Stimulated activated CD4-positive, alpha-beta T cell treated with anti-CD3 and anti-CD28 coated beads, TNF-alpha, amount 100 ng/mL, for 48 hours (primary cell): ENCODE results near the gene PRDX5.

Source experiments
- DNase-seq, 3 donors: peaks; one replicate each; pipeline ENCODE4 v3.0.0-alpha.2; 2020; ENCODE audit warnings: low read depth in 3 of 3

Gene PRDX5

DNA sequence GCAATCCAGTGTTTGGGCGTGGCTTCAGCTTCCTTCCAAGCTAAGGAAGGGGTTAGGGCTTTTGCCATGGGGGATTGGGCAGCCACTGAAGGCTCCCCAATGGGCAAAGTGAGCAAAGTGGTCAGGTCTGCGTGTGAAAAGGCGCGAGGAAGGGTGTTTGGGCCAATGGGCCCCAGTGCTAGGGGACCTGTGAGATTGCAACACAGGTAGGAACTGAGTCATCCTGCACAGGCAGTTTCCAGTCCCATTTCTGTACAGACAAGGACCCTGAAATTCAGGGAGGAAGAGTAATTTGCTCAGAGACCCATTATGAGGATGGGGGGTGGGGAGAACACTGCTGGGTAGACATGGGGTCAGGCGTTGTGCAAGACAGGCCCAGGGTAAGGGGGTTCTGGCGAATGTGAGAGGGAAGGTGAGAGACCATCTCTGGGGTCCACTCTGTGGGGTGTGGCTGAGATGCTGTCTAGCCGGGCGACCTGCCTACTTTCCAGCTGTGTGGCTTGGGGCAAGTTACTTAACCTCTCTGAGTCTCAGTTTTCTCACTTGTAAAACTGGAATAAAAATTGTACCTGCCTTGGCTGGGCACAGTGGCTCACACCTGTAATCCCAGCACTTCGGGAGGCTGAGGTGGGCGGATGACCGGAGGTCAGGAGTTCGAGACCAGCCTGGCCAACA is 29.4 kb downstream of the PRDX5 start:
- DNase-seq = no peak

DNA sequence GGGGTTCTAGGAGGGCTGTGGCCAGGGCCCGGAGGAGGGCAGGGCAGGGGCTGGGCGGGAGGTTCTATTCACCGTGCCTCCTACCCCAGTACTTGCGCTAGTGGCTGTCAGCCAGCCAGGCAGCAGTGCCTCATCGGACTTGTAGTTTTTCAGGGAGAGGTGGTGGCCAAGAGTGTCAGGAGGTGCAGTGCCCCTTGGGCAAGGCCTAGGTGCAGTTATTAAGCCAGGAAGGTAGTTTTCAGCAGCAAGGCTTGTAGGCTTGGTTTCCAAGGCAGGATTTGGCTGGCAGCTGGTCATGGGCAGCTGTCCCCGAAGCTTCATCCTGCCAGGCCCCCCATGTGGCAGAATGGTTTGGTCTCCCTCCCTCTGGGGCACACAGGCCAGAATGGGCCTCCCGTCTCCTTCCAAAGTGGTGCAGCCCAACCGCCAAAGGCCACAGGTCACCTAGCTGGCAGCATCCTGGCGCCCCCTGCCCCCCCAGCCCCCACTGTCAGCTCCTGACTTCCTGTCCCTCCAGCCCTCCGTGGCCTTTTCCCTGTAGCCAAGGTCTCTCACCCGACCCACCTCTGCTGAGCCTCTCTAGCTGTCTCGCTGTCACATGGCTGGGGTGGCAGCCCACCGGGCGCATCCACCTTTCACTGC is 30.6 kb downstream of the PRDX5 start:
- DNase-seq = no peak

DNA sequence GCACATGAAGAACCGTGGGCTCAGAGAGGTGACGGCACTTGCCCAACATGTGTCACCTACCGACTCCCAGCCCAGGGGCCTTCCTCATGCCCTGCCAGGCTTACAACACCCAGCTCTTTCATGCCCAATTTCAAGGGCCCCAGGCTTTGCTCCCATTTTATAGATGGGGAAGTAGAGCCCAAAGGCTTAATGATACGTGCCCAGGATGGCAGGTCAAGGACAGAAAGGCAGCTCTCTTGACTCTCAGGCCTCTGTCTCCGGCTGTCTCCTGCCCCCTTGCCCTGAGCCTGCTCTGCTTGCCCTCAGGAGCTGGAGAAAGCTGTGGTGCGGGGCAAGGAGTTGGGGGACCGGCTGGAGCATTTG is 31.1 kb downstream of the PRDX5 start:
- DNase-seq = no peak

DNA sequence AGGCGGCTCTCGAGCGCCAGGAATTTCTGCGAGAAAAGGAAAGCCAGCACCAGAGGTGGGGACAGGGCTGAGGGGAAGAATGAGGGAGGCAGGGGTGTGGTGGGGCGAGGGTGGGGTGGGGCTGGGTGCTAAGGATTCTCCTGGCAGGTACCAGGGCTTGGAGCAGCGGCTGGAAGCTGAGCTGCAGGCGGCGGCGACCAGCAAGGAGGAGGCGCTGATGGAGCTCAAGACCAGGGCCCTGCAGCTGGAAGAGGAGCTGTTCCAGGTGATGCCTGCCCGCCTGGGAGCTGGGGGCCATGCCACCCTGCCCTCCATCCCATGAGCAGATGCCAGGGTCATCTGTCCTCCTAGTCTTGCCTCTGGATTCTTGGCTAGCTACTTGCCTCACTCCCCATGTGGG is 31.5 kb downstream of the PRDX5 start:
- DNase-seq = no peak

DNA sequence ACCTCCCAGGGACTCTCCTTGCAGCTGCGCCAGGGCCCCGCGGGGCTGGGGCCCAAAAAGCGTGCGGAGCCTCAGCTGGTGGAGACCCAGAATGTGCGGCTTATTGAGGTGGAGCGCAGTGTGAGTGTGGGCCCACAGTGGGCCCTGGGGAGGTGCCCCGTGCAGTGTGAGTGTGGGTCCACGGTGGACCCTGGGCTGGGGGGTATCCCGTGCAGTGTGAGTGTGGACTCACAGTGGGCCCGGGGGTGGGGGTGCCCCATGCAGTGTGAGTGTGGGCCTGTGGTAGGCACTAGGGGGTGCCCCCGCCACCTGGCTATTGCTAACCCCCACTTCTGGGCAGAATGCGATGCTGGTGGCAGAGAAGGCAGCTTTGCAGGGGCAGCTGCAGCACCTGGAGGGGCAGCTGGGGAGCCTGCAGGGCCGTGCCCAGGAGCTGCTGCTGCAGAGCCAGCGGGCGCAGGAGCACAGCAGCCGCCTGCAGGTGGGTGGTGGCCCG is 33.3 kb downstream of the PRDX5 start:
- no peak for DNase-seq

DNA sequence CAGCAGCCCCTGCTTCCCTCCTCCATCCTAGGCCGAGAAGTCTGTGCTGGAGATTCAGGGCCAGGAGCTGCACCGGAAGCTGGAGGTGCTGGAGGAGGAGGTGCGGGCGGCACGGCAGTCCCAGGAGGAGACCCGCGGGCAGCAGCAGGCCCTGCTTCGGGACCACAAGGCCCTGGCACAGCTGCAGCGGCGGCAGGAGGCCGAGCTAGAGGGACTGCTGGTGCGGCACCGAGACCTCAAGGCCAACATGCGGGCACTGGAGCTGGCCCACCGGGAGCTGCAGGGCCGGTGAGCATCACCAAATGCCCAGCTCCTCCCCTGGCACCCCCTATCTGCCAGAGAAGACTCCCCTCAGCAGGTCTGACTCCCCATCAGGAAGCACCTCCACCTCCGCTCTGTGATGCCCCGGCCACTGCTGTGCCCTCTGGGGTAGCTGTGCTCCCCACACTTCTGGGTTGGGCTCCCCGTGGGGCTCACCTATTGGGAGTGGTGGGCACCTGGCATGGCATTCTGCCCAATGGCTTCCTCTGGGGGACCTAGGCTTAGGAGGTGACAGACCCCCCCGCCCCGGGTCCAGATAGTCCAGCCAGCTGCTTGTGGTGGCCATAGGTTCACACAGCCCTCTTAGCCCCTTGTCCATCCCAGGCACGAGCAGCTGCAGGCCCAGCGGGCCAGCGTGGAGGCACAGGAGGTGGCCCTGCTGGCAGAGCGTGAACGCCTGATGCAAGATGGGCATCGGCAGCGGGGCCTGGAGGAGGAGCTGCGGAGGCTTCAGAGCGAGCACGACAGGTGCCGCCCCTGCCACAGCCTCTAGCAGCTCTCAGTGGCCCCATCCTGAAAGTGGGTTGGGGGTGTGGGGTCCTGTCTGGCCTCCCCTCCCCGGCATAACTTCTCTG is 34.4 kb downstream of the PRDX5 start:
- DNase-seq = no peak

DNA sequence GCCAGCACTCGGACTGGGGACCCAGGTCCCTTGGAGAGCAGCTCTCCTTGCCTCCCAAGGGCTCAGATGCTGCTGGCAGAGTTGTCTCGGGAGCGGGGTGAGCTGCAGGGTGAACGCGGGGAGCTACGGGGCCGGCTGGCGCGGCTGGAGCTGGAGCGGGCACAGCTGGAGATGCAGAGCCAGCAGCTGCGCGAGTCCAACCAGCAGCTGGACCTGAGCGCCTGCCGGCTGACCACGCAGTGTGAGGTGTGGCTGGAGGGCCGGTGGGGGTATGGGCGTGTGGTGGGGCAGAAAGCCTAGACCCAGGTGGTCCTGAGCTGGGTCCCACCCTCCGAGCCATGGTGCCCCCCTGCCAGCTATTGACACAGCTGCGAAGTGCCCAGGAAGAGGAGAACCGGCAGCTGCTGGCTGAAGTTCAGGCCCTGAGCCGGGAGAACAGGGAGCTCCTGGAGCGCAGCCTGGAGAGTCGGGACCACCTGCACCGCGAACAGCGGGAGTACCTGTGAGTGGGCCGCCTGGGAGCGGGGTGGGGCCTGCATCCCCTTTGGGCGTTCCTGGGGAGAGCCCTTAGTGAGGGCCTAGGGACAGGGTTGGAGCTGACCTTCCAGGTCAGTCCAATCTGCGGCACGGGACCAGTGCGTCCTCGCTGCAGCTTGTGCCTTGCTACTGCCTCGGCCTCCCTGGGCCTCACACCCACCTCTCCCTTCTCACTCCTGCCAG is 35.2 kb downstream of the PRDX5 start:
- DNase-seq = no peak

DNA sequence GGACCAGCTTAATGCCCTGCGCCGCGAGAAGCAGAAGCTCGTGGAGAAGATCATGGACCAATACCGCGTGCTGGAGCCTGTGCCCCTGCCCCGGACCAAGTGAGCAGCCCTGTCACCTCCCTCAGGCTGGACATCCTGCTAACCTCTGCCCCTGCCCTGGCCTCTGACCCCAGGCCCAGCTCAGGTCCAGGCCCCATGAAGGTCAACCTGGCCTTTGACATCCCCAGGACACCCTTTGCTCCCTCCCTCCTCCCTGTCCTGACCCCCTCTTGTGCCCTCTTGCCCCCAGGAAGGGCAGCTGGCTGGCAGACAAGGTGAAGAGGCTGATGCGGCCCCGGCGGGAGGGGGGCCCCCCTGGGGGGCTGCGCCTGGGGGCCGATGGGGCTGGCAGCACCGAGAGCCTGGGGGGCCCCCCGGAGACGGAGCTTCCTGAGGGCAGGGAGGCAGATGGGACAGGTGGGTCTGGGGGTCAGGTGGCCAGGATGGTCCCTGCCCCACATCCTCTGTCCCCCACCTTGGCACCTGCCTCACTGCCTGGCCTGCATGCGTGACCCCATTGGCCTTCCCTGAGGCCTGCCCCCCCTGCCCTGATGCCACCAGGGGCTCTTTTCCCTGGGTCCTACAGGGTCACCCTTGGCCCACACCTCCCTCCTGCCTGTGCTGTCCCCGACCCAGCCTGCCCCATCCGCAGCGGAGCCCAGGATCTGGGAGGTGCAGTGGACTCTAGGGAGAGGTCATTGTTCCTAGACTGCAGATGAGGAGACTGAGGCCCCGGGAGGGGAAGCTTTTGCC is 36.0 kb downstream of the PRDX5 start:
- no peak for DNase-seq

DNA sequence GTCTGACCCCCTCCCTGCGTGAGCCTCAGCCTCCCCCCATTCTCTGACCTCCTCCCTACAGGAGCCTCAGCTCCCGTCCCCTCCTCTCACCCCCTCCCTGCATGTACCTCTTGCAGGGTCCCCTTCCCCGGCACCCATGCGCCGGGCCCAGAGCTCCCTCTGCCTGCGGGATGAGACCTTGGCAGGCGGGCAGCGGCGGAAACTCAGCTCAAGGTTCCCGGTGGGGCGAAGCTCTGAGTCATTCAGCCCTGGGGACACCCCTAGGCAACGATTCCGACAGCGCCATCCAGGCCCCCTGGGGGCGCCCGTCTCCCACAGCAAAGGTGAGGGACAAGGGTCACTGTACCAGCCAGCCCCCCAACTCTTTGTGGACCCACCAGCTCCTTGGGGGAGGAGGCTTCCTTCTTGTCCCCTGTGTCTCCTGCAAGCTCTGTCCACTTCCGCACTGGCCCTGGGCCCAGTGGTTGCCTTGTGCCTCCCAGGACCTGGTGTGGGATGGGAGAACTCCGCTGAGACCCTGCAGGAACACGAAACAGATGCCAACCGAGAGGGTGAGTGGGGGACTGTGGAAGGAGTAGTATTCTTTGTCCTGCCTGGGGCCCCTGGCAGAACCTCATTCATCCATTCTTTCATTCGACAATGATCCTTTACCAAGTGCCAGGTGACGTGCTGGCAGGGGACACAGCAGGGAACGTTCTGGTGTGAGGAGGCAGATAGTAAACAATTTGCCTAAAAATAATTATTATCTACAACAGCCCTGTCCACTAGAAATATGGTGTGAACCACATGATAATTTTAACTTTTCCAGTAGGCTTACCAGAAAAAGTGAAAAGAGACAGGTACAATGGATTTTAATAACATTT is 37.4 kb downstream of the PRDX5 start:
- no peak for DNase-seq

DNA sequence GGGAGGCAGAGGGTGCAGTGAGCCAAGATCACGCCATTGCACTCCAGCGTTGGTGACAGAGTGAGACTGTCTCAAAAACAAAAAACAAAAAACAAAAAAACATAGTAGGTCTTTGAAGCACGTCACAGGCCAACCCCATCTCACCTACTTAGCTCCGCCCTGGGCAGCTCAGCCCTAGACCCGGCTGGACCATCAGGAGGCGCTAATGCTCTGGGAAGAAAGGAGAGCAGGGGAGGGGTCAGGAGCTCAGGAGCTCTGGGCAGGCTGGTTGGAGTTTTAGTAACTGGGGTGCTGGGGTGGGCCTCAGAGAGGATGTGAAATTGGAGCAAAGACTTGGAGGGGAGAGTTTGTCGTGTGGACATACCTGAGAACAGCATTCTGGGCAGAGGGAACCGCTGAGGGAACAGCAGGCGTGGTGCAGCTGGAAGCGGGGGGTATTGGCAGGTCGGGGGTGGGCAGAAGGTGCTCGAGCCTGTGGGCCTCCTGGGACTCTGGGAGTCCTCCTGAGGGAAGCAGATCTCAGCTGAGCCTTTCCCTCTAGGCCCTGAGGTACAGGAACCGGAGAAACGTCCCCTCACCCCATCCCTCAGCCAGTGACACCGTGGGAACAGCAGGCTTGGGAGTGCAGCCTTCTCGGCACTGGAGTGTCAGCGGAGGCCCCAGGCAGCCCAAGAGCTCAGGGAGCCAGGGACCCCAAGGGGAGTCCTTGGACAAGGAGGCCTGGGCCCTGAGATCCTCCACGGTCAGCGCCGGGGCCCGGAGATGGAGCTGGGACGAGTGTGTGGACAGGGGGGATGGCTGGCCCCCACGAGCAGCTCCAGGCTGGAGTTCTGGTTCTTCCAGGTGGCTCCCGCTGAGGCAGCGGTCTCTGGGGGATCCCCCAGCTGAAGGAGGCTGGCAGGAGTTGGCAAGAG is 38.8 kb downstream of the PRDX5 start:
- no peak for DNase-seq

DNA sequence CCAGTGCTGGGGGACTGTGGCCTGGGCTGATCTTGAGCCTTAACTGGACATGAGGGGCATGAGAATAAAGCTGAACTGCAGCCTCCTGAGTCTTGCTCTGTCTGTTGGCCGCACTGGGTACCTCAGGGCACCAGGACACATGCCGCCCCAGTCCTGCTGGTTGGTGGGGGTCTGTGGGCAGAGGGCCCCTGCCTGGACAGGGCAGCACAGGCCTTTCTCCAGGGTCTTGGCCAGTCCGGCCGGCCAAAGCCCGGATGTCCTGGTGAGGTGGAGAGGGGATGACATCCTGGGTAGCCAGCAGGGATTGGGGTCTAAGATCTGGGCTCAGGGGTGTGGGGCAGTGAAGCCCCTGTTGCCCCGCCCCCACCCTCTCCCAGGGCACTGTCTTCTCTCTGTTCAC is 39.5 kb downstream of the PRDX5 start:
- DNase-seq = no peak

DNA sequence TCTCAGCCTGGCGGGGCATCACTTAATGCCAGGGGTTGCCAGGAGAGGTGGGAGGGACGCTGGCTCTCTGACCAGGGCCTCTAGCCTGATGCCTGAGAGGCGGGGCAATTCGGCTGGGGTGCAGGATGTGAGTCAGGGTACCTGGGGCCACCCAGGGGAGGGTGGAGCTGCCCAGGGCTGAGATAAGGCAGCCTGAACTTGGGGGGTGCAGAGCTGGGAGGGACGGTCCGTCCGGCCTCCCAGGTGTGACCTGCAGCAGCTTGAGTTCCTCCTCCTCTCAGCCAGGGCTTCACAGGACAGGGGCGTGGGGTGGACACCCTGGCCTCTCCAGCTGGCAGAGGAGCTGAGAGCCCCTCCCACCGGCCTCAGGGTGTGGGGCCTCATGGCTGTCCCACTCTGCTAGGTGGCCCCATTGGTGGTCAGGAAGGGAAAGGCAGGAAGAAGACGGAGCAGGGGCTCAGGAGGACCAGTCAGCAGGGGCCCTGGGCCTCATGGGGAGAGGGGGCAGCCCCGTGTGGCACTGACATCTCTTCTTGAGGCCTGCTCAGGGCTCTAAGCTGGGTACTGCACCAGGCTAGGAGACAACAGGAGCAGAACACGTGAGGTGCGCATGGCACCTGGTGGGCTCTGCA is 40.1 kb downstream of the PRDX5 start:
- peak in 1 of 3 donors; percentile 67 for DNase-seq

DNA sequence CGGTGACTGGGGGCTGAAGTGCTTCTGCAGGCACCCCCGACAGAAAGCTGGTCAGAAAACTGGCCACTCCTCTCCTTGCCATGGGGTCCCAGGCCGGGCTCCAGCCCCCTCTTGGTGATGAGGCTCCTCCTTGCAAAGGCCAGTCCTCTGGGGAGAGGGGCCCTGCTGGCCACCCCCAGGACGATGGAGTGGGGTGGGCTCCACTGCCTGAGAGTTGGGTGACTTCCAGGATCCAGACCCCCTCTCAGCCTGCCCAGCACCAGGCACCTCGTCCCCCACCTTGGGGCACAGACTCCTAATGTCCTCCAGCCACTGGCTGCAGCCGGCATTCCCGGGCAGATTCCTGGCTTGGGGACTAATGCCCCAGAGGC is 40.6 kb downstream of the PRDX5 start:
- DNase-seq = no peak

DNA sequence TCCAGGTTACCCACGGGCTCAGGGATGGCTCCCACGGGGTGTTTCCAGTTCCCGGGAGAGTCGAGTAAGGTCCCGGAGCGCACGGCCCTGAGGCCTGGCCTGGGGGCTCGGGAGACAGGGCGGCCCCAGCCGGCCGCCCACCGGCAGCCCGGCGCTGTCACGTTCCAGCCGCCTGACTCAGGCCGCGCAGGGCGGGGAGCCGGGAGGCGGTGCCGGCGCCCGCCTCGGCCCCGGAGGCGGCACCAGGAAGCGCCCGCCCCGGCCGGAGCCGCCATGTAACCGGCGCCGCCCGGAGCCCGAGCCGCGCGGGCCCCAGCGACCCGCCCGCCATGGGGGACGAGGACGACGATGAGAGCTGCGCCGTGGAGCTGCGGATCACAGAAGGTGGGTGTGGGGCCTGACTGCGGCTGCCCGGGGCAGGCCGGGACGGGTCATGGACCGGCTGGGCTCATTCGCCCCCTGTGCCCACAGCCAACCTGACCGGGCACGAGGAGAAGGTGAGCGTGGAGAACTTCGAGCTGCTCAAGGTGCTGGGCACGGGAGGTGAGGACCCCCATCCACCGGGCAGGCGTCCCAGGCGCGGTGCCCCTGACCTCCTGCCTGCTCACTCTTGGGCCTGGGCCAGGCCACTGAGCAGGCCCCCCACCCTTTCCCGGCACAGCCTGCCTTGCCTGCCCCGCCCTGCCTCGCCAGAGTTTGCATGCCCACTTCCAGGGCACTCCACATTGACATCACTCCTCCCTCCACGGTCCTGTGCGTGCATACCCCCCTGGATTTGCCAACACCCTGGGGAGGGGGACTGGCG is 41.2 kb downstream of the PRDX5 start, which contains the start of gene RPS6KA4:
Gene RPS6KA4 (plus strand): TSS at position 256 of the 805 bp plus-strand sequence. CDS start 74 bp downstream, at position 330.
- peak in 1 of 3 donors; percentile 27 for DNase-seq

DNA sequence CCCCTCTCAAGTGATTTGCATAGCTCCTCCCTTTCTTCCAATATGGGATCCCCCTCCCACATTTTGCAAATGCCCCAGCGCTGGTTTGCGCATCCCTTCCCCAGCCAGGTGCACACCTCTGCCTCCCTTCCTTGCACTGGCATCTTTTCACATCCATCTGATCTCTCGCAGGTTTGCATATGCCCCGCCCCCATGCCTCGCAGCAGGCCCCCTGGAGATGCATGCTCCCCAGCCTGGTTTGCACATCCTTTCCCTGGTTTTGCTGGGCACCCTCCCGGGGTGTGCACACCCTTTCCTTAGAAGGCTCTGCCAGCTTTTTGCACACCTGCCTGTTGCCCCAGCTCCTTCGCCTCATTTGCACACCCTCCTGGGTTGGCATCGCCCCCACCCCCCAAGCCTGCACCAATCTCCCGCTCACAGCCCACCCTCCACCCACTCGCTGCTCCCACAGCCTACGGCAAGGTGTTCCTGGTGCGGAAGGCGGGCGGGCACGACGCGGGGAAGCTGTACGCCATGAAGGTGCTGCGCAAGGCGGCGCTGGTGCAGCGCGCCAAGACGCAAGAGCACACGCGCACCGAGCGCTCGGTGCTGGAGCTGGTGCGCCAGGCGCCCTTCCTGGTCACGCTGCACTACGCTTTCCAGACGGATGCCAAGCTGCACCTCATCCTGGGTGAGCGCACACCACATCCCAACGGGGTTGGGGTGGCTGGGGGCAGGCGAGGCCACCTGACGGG is 42.0 kb downstream of the PRDX5 start:
- no peak for DNase-seq

DNA sequence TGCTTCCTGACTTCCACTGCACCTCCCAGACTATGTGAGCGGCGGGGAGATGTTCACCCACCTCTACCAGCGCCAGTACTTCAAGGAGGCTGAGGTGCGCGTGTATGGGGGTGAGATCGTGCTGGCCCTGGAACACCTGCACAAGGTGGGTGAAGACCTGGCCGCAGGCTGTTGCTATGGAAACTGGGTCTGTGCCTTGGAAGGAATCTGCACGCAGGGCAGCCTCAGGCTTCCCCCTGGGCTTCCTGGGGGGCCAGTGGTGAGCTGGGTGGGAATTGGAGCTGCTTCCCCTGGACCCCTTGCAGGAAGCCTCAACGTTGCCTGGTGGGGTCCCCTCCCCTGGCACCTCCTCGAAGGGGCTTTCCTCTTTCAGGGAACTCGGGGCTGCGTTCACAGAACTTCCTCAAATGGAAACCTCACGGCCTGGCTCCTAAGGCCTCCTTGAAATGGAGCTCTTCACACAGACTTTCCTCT is 42.6 kb downstream of the PRDX5 start:
- DNase-seq = no peak

DNA sequence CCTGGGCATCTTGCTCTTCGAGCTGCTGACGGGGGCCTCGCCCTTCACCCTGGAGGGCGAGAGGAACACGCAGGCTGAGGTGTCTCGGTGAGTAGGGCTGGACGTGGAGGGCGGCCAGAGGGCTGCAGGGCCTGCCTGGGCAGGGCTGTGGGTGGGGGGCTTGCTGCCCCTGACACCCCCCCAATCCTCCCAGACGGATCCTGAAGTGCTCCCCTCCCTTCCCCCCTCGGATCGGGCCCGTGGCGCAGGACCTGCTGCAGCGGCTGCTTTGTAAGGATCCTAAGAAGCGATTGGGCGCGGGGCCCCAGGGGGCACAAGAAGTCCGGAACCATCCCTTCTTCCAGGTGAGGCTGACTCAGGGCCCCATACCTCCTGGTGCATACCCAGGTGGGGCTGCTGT is 43.7 kb downstream of the PRDX5 start:
- no peak for DNase-seq
